HG03460 (cell line): ENCODE data around the gene FSCN2.

ENCODE experiments used
- ATAC-seq: cut with Tn5 transposase; IDR thresholded peaks from one replicate; pipeline ENCODE4 v1.9.1; 2021; ENCODE audit not compliant: unreplicated experiment

The FSCN2 gene

DNA sequence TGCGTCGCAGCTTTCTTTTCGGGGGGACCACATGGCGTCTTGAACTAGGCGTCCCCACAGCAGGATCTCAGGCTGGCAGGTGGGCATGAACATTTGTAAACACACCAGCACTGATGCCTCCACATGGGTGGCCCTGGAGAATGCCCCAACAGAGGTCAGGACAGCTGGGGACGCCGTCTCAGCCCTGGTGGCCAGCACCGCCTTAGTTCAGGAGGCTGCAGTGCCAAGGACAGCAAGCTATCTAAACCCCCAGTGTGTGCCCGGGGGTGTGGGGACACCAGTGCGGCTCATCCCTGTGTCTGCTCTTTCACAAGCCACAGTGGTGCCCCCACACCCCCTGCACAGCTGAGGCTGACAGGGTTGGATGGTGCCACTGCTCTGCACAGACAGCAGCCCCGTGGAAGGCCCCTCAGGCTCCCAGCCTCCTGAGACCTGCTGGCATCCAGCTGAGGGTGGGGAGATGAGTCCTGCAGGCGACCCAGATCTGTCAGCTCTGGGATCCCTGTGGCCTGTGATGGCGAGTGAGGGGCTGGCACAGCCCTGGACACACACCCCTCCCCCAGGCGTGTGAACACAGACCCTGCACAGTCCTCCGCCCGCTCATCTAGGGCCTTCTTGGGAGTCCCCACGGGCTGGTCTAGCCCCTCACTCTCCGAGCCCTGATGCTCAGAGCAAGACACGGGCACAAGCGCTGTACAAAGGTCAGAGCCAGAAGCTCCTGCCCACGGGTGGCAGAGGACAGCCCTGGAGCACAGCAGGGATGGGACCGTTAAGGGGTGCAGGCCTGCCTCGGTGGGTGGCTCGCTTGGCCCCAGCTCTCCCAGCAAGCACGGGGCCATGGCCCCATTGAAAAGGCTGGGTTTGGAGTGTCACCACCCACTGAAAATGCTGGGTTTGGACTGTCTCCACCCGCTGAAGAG, 10.7 kb downstream of the FSCN2 start:
- ATAC-seq, result no peak

DNA sequence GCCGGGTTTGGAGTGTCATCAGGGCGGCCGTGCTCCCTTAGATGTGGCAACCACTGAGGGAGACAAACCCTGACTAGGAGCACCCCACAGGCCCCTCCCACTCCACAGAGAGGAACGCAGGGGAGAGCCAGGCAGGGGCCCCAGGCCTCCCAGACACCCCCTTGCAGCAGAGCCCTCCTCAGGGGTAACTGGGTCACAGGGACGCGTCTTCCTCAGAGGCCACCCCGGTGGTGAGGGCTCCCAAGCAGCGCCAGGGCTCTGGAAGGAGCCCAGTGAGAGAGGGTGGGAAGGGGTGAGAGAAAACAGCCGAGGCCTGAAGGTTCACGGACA, 11.4 kb downstream of the FSCN2 start:
- ATAC-seq, result no peak

DNA sequence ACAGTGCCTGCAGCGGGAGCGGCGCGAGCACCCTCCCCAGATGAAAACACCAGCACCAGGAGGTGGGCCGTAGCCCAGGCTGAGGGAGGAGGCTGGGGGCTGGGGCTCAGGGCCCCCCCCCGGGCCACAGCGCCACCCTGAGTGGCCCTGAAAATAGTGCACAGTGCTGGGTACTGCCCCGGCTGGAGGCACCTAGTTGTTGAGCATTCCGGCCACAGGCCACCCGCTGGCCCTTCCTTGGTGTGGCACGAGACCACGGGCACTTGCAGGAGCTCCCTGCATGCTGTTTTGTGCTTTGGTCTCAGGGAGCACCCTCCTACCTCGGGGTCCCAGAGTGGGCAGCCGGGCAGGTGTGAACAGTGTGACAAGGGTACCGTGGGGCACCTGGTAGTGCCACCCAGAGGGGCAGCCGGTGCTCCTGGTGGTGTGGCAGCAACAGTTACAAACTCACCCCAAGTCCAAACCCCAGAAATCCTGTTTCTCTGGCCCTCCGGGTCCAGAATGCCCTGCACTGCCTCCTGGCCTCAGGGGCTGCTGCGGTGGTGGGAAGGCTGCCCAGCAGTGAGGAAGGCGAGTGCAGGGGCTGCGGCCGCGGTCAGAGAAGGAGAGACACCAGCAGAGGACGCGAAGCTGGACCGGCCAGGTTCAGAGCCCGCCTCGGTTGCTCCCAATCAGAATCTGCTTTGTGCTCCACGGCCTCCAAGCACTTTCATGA, 11.9 kb downstream of the FSCN2 start:
- ATAC-seq, result no peak

DNA sequence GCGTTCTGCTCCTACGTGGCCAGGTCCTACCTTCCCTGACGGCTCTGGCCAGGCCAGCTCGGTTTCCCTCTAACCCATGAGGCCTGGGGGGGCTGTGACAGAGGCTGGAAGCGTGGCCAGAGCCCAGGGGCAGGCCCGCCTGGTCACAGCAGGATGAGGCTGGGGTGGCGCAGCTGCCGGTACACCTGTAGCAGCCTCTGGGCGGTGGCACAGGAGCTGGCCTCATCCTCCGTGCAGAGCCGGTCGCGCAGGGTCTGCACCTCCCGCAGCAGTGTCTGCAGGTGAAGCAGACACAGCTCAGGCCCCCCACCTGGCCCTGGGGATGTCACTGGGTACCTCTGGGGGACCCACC, 12.5 kb downstream of the FSCN2 start:
- ATAC-seq, result no peak

DNA sequence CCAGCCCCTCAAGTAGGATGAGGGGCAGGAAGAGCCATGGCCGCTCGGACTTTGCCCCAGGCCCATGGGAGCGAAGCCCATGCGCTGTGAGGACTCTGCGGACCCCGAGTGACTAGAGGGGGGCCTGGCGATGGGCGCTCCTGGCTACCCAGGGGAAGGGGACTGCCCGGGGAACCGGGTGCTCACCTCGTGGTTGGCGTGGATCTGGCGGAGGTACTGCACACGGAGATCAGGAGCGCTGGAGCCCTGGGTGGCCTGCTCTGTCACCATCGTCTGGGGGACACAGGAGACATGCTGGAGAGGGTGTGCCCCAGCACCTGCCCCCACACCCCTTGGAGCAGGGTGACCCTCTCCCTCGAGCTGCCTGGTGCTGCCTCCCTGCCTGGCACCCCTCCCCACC, 12.9 kb downstream of the FSCN2 start:
- ATAC-seq, result no peak

DNA sequence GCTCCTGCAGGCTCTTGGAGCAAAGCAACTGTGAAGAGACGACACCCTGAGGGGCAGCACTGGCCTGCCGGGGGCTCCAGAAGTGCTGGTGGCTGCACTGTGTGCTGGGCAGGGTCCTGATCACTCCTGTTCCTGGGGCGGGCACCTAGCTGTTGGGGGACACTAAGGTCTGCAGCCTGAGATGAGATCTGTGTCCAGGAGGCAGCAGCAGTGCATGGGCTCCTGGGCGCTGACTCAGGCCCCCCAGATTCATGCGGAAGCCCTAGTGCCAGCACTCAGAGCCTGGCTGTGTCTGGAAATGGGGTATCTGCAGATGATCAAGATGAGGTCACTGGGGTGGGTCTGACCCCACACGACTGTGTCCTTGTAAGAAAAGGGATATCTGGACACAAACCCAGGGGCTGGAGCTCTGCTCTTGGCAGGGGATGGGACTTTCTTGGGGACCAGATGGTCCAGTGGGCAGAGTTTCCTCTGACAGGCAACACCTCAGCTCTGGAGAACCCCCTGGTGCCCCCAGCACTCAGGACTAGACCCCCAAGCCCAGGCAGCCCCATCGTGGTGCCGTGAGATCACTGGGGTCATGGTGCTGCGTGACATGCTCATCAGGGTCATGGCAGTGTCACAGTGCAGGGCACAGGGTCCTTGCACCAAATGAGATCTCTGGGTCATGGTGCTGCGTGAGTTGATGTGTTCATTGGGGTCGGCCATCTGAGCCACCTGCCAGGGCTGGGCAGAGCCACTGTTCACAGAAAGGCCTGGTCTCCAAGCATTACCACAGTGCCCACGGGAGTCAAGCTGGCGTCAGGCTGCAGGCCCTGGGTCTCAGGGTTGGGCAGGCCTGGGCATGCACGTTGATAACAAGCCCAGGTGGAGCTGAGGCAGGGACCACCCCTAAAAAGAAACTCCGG, 14.5 kb downstream of the FSCN2 start:
- ATAC-seq, result no peak

DNA sequence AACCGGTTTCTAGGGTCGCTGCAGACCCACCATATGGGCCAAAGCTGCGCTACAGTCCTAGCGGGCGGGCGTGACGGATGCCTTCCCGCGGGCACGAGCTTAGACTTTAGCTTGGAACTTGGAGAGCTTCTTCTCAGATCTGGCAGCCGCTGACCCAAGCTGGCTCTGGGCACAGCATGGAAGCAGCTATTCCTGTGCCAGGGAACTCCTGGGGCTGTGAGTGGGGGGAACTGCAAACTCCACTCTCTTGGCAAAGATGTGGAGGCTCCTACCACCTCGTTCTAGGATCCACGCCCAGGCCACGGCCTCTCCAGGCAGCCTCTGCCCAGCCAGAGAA, 15.1 kb downstream of the FSCN2 start:
- ATAC-seq, result no peak

DNA sequence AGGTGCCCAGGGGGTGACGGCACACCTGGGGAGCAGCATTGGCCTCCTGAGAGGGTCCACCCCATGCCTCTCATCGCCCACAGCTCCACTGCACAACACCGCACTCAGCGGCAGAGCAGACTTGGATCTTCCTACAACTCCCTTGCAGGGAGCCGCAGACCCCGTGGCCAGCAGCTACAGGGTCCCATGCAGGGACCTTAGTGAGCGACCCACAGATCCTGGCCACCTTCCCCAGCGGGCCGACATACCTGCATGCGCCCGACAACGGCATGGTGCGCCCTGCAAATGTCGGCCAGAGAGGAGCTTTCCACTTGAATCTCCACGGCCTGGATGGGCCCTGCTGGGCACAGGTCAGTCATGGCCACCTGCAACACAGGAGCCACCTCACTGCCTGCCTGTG, 15.6 kb downstream of the FSCN2 start:
- ATAC-seq, result no peak

DNA sequence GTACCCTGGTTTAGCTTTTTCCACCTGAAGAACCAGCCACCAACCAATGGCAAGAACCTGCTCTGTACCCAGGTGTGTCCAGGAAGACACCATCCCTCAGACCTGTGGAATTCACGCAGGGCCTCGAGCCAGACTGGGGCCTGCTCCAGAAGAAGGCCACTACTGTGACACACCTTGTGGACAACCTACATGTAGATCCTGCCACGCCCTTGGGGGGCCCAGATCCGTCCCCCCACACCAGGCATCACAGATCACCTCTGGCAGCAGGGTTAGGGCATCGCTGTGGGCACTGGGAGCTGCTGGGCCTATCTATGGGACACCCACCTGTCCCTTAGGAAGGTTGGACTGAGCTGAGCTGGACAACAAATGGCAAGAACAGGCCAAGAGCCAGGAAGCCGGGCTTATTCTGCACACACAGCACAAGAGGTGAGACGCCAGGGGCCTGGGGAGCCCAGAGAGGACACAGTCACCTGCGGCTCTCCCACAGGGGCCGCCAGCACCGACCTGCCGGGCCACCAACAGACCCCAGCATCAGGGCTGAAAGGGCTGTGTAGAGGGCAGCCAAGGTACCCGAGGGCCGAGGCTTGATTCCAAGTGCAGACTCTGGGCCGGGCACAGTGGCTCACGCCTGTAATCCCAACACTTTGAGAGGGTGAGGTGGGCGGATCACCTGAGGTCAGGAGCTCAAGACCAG, 16.3 kb downstream of the FSCN2 start:
- ATAC-seq, result no peak

DNA sequence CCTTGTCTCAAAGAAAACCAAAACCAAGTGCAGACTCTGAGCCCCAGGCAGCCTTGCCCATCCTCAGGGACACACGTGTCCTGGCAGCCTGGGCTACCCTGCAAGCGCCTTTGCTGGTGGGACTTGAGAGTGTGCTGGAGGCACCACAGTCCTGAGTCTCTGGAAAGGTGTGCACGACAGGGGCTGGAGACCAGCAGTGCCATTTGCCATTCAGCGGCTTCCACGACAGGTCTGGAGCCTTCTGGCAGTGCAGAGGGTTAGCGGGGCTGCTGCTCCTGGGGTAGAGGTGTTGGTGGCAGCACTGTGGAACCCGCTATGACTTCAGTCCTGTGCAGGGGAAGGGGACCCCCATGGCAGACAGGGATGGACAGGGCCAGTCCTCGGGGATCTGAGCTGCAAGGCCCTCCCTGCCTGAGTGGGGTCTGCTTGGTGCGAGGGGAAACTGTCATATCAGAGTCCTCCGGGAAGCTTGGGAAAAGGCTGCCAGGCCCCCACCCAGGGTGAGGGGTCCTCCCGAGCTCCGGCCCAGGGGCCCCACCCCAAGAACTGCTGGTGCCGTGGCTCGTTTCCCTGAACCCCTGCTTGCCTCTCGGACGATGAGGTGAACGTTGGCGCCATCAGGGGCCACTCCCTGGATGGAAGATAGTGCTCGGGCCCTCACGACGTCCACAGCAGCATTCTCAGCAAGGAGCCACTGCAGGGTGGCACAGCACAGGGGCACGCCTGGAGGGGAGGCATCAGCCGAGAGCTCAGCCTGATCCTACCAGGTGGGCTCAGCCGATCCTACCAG, 17.2 kb downstream of the FSCN2 start:
- no peak for ATAC-seq

DNA sequence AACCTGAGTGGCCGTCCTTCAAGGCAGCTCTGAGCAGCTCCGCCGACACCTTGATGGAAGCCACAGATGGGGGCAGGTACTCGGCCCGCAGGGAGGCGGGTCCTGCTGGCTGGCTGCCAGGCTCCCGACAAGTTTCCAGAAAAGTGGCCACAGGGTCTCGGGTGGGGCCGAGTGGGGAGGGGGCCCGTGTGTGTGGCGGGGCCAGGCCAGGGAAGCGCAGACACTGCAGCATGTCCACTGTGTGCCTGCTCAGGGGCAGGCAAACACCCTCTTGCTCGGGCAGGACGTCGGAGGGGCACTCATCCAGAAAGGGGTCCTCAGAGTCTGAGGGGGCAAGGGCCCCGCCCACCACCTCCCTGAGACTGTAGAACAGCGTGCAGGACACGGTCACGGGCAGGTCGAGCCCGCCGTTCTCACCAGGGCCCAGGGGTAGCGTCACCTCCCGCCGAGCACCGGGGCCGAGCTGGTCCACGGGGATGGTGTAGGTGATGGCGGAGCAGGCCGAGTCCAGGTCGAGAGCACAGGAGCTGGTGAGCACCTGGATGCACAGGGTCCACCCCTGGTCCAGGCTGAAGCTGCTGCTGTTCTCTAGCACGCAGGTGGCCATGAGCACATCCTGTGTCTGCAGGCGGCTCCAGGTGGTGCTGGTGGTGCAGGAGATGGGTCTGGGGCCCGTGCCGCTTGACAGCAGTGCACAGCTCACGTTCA, 18.9 kb downstream of the FSCN2 start:
- no peak for ATAC-seq

DNA sequence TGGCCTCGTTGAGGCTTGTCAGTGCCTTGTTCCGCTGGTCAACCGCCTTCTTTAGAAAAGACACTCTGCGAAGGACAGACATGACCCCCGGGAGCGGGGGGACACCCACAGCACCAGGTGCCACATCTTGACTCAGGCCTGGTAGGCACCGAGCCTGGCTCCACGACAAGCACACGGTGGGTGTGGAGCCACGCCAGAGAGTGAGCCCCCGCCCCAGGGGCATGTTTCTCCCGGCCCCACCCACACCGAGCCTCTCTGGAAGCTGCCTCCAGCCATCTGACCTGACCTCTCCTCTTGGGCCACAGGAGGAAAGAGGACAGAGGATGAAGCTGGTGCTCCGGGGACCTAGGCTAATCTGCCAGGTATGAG, 19.4 kb downstream of the FSCN2 start:
- no peak for ATAC-seq

DNA sequence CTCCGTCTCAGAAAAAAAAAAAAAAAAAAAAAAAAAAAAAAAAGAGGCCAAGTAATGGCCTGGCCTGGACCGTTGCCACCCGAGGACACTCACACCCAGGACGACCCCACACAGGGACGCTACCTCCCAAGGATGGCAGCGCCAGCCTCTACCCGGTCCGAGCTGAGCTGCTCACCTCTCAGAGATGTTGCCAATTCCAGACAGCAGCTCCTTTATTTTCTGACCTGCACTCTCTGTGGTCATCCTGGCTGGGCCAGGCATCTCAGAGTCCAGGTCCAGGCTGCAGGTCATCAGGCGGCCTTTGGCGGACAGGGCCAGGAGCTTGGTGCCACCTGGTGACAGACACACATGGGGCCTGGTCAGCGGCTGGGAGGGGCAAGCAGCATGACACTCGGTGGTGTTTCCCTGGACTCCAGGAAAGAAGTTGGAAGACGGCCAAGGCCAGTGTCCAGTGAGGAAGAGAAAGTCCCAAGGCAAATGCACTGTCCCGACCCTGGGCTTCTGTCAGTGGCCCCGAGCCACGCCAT, 20.9 kb downstream of the FSCN2 start:
- no peak for ATAC-seq

DNA sequence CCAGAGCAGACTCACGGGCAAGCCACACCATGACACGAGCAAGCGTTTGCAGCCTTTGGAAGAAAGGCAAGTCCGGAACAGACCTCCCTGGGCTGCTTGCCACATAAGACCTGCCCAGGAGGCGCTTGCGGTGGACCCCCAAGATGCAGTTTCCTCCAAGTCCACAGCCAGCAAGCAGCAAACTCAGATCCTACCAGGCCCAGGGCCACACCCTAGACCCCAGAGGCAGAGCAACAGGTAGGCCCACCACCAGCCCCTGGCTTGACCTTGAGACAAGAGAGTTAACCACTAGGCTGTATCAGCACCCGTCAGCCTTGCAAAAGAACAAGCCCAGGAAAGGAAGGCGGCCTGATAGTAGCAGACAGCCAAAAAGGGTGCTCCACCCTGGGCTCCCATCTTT, 21.6 kb downstream of the FSCN2 start:
- no peak for ATAC-seq

DNA sequence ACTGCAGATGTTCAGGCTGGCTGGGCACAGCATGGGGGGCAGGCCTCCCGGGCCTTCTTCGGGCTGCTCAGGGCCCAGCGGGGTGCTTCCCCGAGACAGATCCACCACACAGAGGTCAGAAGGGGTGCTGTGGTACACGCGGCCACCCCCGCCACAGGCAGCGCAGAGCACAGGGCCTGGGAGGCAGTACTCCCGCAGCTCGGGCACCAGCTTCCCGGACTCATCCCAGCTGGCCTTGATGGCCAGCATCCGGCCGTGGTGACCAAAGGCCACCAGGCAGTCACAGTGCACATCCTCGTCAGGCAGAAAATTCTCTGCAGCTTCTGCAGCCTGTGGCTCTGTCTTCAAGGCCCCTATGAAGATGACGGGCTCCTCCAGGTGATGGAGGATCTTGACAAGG, 22.1 kb downstream of the FSCN2 start:
- ATAC-seq, result no peak

DNA sequence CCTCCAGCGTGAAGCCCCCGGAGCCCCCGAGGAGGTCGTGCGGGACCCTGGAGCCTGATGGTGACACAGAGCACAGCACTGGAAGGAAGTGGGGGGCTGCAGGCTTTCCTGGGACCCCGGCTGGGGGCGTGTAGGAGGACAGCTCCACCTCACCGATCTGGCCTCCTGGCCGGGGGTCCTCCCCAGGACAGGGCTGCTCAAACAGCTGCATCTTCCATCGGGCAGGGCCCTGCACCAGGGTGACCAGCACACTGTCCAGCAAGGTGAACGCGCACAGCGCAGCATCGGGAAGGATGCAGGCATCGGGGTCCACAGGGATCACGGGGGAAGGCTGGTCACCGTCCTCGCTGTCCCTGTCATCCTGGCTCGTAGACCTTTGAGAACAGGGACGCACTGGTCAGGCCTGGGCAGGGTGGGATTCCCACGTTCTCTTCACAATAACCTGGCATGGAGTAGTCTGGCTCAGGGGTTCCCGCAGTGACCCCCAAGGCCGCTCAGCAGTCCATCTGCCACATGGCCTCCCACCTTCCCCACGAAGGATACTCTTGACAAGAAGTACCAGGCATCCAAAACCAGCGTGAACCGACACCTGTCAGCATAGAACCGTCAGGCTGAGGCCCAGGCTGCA, 22.8 kb downstream of the FSCN2 start:
- no peak for ATAC-seq

DNA sequence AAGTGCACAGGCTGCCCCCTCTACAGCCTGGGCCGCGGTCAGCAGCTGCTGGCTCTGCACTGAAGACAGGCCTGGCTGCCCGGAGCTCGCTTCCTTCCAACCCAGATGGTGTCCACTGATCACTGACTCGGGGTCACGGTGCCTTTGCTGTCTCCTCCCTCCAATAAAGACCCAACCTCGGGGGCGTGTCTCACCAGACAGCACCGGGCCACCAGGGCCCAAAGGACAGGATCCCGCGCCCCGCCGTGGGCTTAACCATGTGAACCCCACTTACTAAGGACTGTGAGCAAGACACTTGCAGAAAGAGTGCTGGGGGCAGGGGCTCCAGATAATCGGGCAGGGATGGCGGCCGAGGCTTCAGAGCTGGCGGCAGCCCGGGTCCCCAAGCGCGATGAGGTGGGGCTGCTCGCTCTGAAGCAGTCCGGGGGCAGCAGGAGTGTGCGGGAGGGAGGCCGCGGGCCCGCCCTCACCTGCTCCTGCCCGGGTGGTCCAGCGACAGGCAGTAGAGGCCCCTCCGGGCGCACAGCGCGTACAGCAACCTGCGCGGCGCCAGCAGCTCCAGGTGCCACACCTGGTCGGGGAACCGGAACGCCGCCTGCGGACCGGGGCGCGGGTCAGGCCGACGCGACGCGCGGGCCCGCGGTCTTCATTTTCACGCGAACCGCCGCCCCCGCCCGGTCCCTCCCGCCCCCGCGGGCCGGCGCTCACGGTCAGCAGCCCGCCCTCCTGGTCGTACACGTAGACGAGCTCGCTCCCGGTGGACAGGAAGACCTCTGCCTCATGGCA, 23.5 kb downstream of the FSCN2 start:
- peak; percentile 1 for ATAC-seq
